GM18502 (cell line): ENCODE data around the gene IL2RA.
"Not testable (repeated sequence)": the region's sequence is repeated elsewhere in the genome, so short reads cannot be mapped to it uniquely, and the experiment has no call there.

Source experiments
- ATAC-seq: cut with Tn5 transposase; IDR thresholded peaks from one replicate; pipeline ENCODE4 v1.9.1; 2021; ENCODE audit warnings: mild to moderate bottlenecking; ENCODE audit not compliant: unreplicated experiment, poor library complexity

IL2RA gene

GRCh38 chr10:6083523-6084475 lies 21.6 kb upstream of the IL2RA start:
- ATAC-seq: no peak

GRCh38 chr10:6082496-6083395 lies 20.6 kb upstream of the IL2RA start:
- no peak for ATAC-seq

DNA sequence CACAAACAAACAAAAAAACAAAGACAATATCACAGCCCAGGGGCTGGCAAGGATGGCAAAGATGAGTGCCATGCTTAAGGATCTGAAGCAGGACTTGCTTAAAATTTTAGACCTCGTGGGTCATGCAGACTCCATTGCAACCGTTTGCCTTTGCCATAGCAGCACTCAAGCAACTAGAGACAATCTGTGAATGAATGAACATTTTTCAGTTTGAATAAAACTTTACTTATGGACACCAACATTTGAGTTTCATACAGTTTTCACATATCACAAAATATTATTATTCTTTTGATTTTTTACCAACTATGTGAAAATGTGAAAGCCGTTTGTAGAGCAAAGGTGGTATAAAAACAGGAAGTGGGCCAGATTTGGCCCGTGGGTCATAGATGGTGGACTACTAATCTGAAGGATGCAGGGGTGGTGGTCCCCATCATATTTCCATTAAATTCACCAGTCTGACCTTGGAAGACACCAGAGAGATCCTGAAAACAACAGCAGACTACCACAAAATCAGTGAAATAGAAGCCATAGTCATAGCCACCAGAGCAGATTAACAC lies 18.3 kb upstream of the IL2RA start:
- ATAC-seq: no peak

GRCh38 chr10:6079044-6079443 lies 16.9 kb upstream of the IL2RA start:
- no peak for ATAC-seq

GRCh38 chr10:6077071-6077675 lies 15.0 kb upstream of the IL2RA start:
- no peak for ATAC-seq

- no peak for ATAC-seq
Measured at GRCh38 chr10:6074489-6075301, 12.5 kb upstream of the IL2RA start.

DNA sequence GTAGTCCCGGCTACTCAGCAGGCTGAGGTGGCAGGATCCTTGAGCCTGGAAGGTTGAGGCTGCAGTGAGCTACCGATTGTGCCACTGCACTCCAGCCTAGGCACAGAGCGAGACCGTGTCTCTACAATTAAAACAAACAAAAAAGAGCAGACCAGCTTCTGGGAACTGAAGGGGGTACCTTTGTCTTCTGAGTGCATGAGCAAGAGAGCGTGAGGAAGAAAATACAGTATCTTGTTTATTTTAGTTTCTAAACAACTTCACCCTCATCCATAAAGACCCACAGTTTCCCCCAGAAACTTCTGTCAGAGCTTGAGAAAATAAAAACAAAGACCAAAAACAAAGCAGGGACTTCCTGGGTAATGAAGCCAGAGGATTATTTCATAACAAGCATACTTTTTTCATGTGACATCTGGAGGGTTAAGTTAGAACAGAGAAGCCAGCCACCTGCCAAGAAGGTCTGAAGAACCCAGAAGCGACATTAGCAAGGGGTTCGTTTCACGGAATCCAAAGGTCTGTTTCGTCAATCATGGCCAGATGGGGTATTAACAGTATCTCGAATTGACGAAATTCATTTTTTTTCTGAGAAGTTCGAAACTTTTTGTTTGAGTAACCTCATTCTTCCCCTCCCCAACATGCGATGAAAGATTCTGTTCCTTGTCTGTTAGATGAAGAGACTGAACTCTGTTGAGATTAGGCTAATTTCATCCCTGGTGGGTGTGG lies 10.2 kb upstream of the IL2RA start:
- ATAC-seq: peak; percentile 47

- ATAC-seq: peak; percentile 13
Measured at GRCh38 chr10:6071181-6072175, 9.3 kb upstream of the IL2RA start.

GRCh38 chr10:6070660-6071059 lies 8.5 kb upstream of the IL2RA start:
- ATAC-seq: no peak

DNA sequence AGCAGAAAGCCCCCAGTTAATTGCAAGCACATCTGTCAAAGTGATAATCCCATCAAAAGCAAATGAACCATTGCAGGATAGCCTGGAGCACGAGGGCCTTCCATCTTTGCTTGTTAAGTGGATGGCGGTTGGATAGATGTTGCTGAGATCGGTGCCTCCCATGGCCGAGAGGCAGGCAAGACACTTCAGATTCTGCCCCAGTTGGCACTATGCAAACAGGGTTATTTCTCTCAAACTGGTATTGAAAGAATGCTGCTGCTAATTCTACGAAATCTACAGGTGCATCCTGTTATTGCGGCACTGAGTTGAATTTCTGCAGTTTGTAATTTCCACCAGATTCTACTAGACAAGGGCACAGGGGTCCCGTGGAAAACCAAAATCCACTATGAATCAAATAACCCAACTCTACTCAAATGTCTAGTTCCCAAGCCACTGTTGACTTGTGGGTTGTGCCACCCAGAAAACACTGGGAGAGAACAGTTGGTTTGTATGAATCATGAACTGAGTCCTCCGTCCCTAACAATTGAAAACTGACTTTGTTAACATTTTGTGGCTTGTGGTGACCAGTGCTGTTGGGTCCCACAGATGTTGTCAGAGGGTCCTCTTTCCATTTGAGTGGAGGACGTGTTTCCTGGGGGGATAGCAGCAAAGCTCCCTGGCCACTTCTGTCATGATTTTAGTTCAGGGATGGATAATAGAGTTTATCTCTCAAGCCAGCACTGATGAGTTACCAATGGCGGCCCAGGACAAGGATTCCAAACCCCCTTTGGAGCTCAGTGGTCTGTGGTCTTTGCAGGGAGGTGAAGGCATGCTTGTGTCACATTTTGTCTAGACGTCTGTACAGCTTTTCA lies 7.1 kb upstream of the IL2RA start:
- ATAC-seq: no peak

GRCh38 chr10:6068422-6068821 lies 6.3 kb upstream of the IL2RA start:
- ATAC-seq: peak; percentile 67

DNA sequence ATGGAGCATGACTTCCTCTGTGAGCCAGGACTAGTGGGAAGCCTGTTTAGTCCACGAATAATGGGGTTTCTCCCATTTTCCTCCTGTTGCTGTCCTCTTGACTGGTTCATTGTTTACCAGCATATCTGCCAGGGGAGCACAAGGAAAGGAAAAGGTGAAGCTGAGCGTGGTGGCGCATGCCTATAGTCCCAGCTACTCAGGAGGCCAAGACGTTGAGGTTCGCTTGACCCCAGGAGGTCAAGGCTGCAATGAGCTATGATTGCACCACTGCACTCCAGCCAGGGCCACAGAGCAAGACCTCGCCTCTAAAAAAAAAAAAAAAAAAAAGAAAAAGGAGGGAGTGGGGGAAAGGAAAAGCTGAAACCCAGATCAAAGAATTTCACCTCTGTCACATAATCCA lies 5.8 kb upstream of the IL2RA start:
- no peak for ATAC-seq

DNA sequence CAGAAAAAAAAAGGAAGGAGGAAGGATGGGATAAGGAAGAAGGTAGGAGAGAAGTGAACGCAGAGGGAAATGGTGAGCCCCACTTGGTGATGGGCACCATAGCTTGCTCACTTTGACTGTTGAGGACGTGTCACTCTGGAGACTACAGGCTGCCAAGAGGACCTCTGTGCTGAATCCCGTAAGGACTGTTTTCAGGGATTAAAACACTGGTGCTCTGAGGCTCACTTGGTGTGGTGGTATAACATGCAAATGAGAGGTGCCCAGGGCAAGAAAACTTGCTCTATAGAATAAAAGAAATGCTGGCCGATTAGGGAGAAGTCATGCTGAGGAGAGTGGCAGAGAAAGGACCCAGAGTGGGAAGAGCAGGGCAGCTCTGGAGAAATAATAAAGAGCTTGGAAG lies 5.3 kb upstream of the IL2RA start:
- ATAC-seq: no peak

- ATAC-seq: no peak
Measured at GRCh38 chr10:6065835-6066234, 3.7 kb upstream of the IL2RA start.

- ATAC-seq: no peak
Measured at GRCh38 chr10:6065406-6065805, 3.2 kb upstream of the IL2RA start.

- not testable (repeated sequence) for ATAC-seq
Measured at GRCh38 chr10:6064726-6065125, 2.6 kb upstream of the IL2RA start.

DNA sequence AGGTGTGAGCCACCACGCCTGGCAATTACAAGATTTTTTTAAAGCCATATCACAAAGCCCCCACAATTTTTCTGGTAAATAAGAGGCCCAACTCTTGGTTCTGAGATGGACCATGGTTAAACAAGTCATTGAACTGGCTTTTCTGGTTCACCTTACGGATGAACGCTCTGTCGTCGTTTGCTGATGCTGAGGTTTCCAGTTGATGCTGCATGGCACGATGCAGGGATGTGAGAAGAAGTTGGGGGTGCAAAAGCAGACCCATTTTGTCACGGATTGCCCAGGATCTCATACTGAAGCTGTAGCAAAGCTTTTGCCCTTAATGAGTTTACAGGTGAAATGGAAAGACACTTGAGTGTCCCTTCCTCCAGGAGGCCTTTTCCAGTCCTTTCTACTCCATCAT lies 2.0 kb upstream of the IL2RA start:
- ATAC-seq: no peak
